Measurements from ENCODE around the gene PIGQ. TPM values are rescaled to one million over a fixed set of nuclear protein-coding genes. Genes with fewer than 3 reads are reported as not detected.

Gene PIGQ
- total and polyA plus RNA-seq, 2 of the 13 experiments (the other 11 are each of a cell fraction or from before 2014, with no cell fraction given): 7.7 to 19.7 TPM

DNA sequence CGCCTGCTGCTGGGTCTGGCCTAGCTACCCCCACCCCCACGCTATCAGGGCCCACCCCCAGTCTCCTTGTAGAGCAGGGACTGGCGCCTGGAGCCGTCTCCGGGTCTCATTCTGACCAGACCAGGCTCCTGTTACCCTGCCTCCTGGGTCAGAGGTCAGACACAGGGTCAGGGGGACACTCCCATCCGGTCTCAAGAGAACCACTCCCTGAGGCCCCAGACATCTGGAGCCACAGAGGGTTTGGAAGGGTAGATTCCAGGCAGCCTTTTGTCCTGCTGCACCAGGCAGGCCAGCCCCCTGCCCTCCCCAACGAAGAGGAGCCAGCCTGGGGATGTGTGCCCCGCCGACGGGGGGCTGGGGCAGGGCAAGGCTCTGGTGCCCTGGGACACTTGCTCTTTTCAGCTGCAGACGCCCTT lies 60.1 kb downstream of the PIGQ start (continued):
- TF ChIP-seq ZNF609 (CRISPR knock-in tag; IDR thresholded peaks at IDR 0.05; ENCODE audit: borderline replicate concordance): no peak
- TF ChIP-seq NR2F1 (CRISPR knock-in tag; IDR thresholded peaks at IDR 0.05): peak; percentile 28 to 43; a peak in 2 of 4 replicates
- no peak for TF ChIP-seq KDM1A (CRISPR knock-in tag; IDR thresholded peaks at IDR 0.05)
- TF ChIP-seq ZNF468 (CRISPR knock-in tag; IDR thresholded peaks at IDR 0.05): no peak
- no peak for TF ChIP-seq PRDM10 (CRISPR knock-in tag; IDR thresholded peaks at IDR 0.05; ENCODE audit: low read depth)
- TF ChIP-seq ZNF10 (CRISPR knock-in tag; IDR thresholded peaks at IDR 0.05; ENCODE audit: borderline replicate concordance, low read depth): no peak
- no peak for TF ChIP-seq NAIF1 (CRISPR knock-in tag; IDR thresholded peaks at IDR 0.05; ENCODE audit: borderline replicate concordance)
- TF ChIP-seq ZNF274 (CRISPR knock-in tag; IDR thresholded peaks at IDR 0.05): 0 out of 2 replicates have a peak, but pooled peaks have one; percentile 21
- TF ChIP-seq JUN (CRISPR knock-in tag; IDR thresholded peaks at IDR 0.05): no peak
- TF ChIP-seq, protein P1, sequence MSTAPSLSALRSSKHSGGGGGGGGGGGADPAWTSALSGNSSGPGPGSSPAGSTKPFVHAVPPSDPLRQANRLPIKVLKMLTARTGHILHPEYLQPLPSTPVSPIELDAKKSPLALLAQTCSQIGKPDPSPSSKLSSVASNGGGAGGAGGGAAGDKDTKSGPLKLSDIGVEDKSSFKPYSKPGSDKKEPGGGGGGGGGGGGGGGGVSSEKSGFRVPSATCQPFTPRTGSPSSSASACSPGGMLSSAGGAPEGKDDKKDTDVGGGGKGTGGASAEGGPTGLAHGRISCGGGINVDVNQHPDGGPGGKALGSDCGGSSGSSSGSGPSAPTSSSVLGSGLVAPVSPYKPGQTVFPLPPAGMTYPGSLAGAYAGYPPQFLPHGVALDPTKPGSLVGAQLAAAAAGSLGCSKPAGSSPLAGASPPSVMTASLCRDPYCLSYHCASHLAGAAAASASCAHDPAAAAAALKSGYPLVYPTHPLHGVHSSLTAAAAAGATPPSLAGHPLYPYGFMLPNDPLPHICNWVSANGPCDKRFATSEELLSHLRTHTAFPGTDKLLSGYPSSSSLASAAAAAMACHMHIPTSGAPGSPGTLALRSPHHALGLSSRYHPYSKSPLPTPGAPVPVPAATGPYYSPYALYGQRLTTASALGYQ (CRISPR knock-in tag; IDR thresholded peaks at IDR 0.05): no peak
- 0 out of 2 replicates have a peak, but pooled peaks have one; percentile 30 for TF ChIP-seq DMAP1 (CRISPR knock-in tag; IDR thresholded peaks at IDR 0.05)
- peak; percentile 81 for TF ChIP-seq AGO2 (optimal IDR thresholded peaks at IDR 0.05; ENCODE audit: low read depth, low read length)
- TF ChIP-seq ZNF746 (CRISPR knock-in tag; IDR thresholded peaks at IDR 0.05): no peak
- TF ChIP-seq ZFP82 (CRISPR knock-in tag; IDR thresholded peaks at IDR 0.05; ENCODE audit: borderline replicate concordance): no peak
- TF ChIP-seq ZKSCAN1 (IDR thresholded peaks at IDR 0.05; ENCODE audit: low read length): no peak
- TF ChIP-seq TEAD2 (CRISPR knock-in tag; IDR thresholded peaks at IDR 0.05): no peak
- no peak for TF ChIP-seq SP5 (CRISPR knock-in tag; IDR thresholded peaks at IDR 0.05; ENCODE audit: borderline replicate concordance, low read depth)
- TF ChIP-seq POLR2G (IDR thresholded peaks at IDR 0.05; ENCODE audit: low read depth, low read length): peak; percentile 47
- no peak for TF ChIP-seq FOXK1 (CRISPR knock-in tag; IDR thresholded peaks at IDR 0.05; ENCODE audit: borderline replicate concordance, low read depth)
- no peak for TF ChIP-seq ZFY (CRISPR knock-in tag; IDR thresholded peaks at IDR 0.05)
- no peak for TF ChIP-seq KDM6A (CRISPR knock-in tag; IDR thresholded peaks at IDR 0.05; ENCODE audit: low read depth)
- TF ChIP-seq PRMT3 (CRISPR knock-in tag; IDR thresholded peaks at IDR 0.05; ENCODE audit: borderline replicate concordance, low read depth): no peak

All from HepG2 (cell line).